ENCODE data around the gene ZNF512B.

The ZNF512B gene

DNA sequence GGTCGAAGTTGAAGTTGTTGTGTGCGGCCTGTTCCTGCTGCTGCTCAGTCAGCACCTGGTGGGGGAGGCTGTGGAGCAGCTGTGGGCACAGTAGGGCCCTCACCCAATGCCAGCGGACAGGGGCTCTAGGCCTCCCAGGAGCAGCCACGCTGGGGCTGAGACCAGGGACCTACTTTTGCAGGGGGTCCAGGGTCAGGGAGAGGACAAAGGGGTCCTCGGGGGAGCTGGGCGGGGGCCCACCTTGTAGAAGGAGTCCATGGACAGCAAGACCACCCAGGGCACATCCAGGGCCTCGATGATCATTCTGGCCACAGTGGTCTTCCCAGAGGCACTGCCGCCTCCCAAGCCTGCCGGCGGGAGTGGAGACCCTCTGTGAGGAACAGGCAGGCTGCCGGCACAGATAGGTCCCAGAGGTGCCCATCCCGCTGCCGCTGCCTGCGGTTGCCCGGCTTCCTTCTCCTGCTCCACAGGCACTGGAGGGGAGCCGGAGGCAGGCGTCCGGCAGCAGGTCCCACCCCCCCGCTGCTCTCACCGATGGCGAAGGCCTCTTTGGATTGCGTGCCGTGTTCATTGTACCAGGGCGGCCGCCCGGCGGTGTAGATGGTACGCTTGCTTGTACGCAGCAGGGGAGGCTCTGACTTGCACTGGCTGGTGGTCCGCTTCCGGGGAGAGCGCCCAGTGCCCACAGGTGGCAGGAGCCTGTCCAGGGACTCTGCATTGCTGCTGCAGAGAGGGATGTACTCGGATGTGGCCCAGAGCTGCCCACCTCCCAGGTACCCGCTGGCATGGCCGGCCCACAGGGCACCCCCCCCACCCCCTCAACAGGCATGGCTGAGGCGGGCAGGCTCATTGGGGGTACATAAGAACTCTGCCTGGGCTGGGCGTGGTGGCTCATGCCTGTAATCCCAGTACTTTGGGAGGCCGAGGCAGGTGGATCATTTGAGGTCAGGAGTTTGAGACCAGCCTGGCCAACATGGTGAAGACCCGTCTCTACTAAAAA lies 23.5 kb downstream of the ZNF512B start:
- ATAC-seq, result no peak
- no peak for TF ChIP-seq ZFP3 (CRISPR knock-in tag; IDR thresholded peaks at IDR 0.05)
- no peak for TF ChIP-seq GLIS3 (CRISPR knock-in tag; IDR thresholded peaks at IDR 0.05)
- TF ChIP-seq ZNF565 (CRISPR knock-in tag; conservative IDR thresholded peaks at IDR 0.05; ENCODE audit: low read depth), result no peak
- TF ChIP-seq BACH2 (CRISPR knock-in tag; IDR thresholded peaks at IDR 0.05; ENCODE audit: borderline replicate concordance), result no peak
- no peak for TF ChIP-seq ZNF8 (CRISPR knock-in tag; IDR thresholded peaks at IDR 0.05)
- TF ChIP-seq, protein P1, sequence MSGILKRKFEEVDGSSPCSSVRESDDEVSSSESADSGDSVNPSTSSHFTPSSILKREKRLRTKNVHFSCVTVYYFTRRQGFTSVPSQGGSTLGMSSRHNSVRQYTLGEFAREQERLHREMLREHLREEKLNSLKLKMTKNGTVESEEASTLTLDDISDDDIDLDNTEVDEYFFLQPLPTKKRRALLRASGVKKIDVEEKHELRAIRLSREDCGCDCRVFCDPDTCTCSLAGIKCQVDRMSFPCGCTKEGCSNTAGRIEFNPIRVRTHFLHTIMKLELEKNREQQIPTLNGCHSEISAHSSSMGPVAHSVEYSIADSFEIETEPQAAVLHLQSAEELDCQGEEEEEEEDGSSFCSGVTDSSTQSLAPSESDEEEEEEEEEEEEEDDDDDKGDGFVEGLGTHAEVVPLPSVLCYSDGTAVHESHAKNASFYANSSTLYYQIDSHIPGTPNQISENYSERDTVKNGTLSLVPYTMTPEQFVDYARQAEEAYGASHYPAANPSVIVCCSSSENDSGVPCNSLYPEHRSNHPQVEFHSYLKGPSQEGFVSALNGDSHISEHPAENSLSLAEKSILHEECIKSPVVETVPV (CRISPR knock-in tag; IDR thresholded peaks at IDR 0.05), result no peak
- no peak for TF ChIP-seq OSR1 (CRISPR knock-in tag; IDR thresholded peaks at IDR 0.05)
- TF ChIP-seq ARNTL (CRISPR knock-in tag; IDR thresholded peaks at IDR 0.05; ENCODE audit: borderline replicate concordance, low read depth), result no peak
- TF ChIP-seq, protein P2, sequence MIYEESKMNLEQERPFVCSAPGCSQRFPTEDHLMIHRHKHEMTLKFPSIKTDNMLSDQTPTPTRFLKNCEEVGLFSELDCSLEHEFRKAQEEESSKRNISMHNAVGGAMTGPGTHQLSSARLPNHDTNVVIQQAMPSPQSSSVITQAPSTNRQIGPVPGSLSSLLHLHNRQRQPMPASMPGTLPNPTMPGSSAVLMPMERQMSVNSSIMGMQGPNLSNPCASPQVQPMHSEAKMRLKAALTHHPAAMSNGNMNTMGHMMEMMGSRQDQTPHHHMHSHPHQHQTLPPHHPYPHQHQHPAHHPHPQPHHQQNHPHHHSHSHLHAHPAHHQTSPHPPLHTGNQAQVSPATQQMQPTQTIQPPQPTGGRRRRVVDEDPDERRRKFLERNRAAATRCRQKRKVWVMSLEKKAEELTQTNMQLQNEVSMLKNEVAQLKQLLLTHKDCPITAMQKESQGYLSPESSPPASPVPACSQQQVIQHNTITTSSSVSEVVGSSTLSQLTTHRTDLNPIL (CRISPR knock-in tag; IDR thresholded peaks at IDR 0.05; ENCODE audit: low read depth), result no peak

DNA sequence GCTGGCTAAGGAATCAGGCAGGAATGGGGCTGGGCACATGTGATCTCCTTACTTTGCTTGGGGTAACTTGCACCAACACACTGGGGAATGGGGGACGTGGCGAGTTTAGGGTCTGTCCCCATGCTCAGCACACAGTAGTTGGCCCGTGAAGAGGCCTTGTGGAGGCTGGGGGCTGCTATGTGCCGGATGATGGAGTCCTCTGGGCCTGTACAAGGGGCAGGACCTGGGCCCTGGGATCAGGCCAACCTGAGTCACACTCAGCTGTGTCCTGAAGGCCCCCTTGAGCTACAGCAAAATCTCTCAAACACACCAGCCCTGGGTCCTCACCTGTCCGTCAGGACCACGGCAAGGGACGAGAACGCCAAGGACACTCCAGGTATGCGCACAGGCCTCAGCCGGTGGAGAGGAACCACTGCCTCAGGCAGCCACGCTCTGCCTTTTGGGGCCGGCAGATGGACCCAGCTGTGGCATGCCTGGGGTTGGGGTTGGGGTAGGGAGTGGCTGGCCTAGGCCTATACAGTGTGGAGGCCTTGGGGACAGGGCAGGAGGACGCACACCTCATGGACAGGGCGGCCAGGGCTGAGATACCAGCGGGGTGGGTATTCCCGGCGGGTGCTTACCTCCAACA lies 24.6 kb downstream of the ZNF512B start:
- ATAC-seq, result no peak
- TF ChIP-seq RARB (CRISPR knock-in tag; IDR thresholded peaks at IDR 0.05) (no peak), BACH2 (CRISPR knock-in tag; IDR thresholded peaks at IDR 0.05; ENCODE audit: borderline replicate concordance) (no peak), PPARA (CRISPR knock-in tag; IDR thresholded peaks at IDR 0.05; ENCODE audit: borderline replicate concordance) (no peak), CSDC2 (CRISPR knock-in tag; IDR thresholded peaks at IDR 0.05) (no peak), ISL1 (CRISPR knock-in tag; IDR thresholded peaks at IDR 0.05) (no peak), ARNTL (CRISPR knock-in tag; IDR thresholded peaks at IDR 0.05; ENCODE audit: borderline replicate concordance, low read depth) (no peak)
- TF ChIP-seq, protein P1 (CRISPR knock-in tag; IDR thresholded peaks at IDR 0.05), result no peak
- TF ChIP-seq, protein P3, sequence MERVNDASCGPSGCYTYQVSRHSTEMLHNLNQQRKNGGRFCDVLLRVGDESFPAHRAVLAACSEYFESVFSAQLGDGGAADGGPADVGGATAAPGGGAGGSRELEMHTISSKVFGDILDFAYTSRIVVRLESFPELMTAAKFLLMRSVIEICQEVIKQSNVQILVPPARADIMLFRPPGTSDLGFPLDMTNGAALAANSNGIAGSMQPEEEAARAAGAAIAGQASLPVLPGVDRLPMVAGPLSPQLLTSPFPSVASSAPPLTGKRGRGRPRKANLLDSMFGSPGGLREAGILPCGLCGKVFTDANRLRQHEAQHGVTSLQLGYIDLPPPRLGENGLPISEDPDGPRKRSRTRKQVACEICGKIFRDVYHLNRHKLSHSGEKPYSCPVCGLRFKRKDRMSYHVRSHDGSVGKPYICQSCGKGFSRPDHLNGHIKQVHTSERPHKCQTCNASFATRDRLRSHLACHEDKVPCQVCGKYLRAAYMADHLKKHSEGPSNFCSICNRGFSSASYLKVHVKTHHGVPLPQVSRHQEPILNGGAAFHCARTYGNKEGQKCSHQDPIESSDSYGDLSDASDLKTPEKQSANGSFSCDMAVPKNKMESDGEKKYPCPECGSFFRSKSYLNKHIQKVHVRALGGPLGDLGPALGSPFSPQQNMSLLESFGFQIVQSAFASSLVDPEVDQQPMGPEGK (CRISPR knock-in tag; IDR thresholded peaks at IDR 0.05; ENCODE audit: borderline replicate concordance), result no peak
- TF ChIP-seq, protein P4, sequence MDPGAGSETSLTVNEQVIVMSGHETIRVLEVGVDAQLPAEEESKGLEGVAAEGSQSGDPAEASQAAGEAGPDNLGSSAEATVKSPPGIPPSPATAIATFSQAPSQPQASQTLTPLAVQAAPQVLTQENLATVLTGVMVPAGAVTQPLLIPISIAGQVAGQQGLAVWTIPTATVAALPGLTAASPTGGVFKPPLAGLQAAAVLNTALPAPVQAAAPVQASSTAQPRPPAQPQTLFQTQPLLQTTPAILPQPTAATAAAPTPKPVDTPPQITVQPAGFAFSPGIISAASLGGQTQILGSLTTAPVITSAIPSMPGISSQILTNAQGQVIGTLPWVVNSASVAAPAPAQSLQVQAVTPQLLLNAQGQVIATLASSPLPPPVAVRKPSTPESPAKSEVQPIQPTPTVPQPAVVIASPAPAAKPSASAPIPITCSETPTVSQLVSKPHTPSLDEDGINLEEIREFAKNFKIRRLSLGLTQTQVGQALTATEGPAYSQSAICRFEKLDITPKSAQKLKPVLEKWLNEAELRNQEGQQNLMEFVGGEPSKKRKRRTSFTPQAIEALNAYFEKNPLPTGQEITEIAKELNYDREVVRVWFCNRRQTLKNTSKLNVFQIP (CRISPR knock-in tag; IDR thresholded peaks at IDR 0.05; ENCODE audit: borderline replicate concordance, low read depth), result no peak

DNA sequence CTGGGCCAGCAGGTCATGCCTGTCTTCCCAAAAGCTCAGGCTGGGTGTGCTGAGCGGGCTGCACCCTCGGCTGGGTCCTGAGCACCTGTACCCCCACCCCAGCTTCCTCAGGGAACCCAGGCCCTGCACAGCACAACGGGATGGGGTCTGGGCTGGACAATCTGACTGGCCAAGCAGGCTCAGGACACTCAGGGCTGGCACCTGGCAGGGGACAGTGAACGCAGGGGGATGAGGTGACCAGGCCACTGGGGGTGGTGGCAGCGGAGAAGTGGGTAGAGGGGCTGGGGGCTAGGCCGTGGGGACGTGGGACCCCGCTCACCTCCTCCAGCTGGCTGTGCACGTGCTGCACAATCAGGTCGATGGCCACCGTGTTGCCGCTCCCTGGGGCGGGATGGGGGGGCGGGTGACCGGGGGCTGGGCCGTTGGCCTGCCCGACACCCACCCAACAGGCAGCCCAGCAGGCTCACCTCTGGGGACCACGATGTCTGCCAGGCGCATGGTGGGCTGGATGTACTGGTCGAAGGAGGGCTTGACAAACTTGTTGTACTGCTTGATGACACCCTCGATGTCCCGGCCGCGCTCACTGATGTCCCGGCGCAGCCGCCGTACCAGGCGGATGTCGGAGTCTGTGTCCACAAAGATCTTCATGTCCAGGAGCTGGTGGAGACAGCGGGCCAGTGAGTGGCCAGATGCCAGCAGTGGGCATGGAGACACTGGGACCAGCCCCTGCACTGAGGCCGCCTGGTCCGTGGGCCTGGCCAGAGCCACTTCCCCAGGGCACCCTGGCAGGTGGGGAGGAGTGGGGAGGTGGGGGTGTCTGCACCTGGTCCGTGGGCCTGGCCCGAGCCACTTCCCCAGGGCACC lies 25.4 kb downstream of the ZNF512B start:
- ATAC-seq, result no peak
- TF ChIP-seq BACH2 (CRISPR knock-in tag; IDR thresholded peaks at IDR 0.05; ENCODE audit: borderline replicate concordance) (no peak), ZFP3 (CRISPR knock-in tag; IDR thresholded peaks at IDR 0.05) (no peak), ZNF565 (CRISPR knock-in tag; conservative IDR thresholded peaks at IDR 0.05; ENCODE audit: low read depth) (no peak), TCF4 (CRISPR knock-in tag; IDR thresholded peaks at IDR 0.05; ENCODE audit: borderline replicate concordance) (no peak), ZNF70 (CRISPR knock-in tag; IDR thresholded peaks at IDR 0.05) (no peak), ISL1 (CRISPR knock-in tag; IDR thresholded peaks at IDR 0.05) (no peak), TOX (CRISPR knock-in tag; IDR thresholded peaks at IDR 0.05; ENCODE audit: borderline replicate concordance) (no peak), SNAI2 (CRISPR knock-in tag; IDR thresholded peaks at IDR 0.05) (no peak), CSDC2 (CRISPR knock-in tag; IDR thresholded peaks at IDR 0.05) (no peak), ZFP30 (CRISPR knock-in tag; IDR thresholded peaks at IDR 0.05) (no peak)
- TF ChIP-seq, protein P3 (CRISPR knock-in tag; IDR thresholded peaks at IDR 0.05; ENCODE audit: borderline replicate concordance), result no peak
- TF ChIP-seq, protein P4 (CRISPR knock-in tag; IDR thresholded peaks at IDR 0.05; ENCODE audit: borderline replicate concordance, low read depth), result no peak

Measured in SK-N-SH treated with all-trans-retinoic acid at 6 μM for 48 hours (cell line).